GM18499 (cell line): Measurements from ENCODE around the gene TBC1D2.
"Not testable (repeated sequence)": the region's sequence is repeated elsewhere in the genome, so short reads cannot be mapped to it uniquely, and the experiment has no call there.

Experiments
- ATAC-seq: cut with Tn5 transposase; IDR thresholded peaks from one replicate; pipeline ENCODE4 v1.9.1; 2021; ENCODE audit warnings: moderate number of reproducible peaks; ENCODE audit not compliant: insufficient read depth, unreplicated experiment

The TBC1D2 gene, protein sequence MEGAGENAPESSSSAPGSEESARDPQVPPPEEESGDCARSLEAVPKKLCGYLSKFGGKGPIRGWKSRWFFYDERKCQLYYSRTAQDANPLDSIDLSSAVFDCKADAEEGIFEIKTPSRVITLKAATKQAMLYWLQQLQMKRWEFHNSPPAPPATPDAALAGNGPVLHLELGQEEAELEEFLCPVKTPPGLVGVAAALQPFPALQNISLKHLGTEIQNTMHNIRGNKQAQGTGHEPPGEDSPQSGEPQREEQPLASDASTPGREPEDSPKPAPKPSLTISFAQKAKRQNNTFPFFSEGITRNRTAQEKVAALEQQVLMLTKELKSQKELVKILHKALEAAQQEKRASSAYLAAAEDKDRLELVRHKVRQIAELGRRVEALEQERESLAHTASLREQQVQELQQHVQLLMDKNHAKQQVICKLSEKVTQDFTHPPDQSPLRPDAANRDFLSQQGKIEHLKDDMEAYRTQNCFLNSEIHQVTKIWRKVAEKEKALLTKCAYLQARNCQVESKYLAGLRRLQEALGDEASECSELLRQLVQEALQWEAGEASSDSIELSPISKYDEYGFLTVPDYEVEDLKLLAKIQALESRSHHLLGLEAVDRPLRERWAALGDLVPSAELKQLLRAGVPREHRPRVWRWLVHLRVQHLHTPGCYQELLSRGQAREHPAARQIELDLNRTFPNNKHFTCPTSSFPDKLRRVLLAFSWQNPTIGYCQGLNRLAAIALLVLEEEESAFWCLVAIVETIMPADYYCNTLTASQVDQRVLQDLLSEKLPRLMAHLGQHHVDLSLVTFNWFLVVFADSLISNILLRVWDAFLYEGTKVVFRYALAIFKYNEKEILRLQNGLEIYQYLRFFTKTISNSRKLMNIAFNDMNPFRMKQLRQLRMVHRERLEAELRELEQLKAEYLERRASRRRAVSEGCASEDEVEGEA

DNA sequence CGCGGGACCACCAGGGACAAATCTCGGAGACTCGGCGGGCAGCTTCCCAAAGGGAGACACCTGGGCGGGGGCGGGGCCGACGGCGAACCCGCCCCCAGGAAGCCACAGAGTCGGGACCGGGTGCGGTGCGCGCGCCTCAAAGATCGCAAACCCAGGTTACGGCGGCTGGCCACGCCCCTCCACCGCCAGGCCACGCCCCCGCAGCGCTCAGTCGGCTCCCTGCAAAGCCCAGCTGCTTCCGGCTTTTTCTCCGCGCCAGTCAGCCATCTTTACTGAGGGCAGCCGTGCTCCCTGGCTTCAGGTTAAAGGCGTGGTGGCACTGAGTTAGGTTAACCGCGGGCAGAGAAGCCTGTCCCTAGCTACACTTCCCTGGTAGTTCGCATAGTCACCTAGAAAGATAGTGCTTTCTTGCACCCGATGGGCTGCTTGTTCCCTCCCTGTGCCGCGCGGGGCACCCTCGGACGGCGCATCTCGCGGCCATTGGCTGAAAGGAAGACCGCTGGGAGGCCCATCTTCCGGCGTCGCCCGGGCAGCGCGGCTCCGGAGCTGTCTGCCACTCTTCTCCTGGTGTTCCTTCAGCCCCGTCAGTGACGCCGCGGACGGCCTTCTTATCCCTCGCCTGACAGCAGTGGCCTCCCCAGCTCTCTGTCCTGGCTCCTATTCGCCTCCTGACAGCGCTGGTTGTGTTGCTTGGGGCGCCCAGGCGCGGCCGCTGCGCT lies at the start of gene TBC1D2:
TSS of gene TBC1D2 (minus strand) at position 72 of the 719 bp plus-strand sequence. CDS start 108 bp downstream, outside the sequence.
- ATAC-seq = peak; percentile 69

DNA sequence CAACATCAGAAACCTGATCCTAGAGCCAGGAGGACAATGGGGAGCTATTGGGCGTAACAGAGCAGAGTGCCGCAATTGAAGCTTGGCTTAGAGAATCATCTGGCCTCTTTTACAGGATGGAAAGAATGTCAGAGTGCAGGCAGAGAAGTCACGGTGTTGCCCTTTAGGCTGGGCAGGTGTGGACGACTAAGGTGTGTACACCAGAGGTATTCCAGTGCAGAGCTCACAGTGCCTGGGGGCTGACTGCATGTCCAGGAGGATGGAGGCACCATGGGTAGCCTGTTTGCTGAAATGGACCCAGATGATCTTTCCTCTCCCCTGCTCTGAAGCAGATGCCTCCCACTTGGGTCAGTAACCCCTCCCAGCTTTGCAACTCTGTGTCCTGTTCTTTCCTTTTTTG lies 48.9 kb upstream of the TBC1D2 start:
- no peak for ATAC-seq

DNA sequence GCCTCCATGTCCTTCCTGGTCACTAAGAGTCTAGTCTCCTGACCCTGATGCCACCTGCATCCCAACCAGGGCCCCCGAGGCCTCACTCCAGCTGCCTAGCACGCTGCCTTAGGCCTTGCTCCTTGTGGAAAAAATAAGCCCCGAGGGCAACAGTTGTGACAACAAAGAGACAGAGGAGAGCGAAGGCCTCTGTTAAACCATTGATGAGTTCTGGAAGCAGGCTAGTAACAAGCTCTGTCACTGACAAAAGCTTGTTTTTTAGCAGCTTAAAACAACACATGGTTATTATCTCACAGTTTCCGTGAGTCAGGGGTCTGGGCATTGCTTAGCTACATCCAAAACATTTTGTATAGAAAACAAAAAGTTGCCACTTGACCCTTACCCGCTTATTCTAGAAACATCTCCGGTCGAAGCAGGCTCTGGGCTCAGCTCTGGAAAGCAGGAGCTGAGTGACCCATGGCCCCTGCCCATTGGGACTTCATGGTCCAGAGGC lies 48.2 kb upstream of the TBC1D2 start:
- ATAC-seq = no peak

DNA sequence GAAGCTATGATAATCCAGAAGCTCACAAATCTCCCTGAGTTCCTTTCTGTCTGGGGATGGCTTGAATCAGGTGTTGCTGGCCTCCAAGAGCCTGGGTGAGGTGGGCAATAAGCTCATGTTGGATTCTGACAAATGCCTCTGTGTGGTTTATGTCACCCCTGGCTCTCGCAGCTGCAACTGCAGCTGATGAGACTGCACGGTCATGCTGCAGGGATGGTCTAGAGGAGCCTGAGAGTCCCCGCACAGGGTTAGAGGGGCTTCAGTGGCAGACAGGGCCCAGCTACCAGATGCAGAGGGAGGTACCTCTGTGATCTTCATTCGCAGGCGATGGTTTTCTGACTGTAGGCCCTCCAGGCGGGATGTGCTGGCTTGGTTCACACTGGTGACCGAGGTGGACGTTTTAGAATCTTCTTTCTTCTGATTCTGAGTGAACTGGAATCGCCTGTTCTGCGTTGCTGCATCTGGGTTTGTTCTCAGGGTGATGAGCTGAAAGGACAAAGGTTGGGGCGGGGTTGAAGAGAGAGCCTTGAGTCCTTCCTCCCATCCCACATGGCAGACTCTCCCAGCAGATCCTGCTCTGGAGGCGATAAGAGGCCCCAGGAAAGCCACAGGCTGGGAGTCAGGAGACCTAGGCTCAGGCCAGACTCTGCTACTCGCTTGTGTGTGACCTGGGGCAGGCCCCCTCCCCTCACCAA lies 47.6 kb upstream of the TBC1D2 start:
- ATAC-seq = no peak

DNA sequence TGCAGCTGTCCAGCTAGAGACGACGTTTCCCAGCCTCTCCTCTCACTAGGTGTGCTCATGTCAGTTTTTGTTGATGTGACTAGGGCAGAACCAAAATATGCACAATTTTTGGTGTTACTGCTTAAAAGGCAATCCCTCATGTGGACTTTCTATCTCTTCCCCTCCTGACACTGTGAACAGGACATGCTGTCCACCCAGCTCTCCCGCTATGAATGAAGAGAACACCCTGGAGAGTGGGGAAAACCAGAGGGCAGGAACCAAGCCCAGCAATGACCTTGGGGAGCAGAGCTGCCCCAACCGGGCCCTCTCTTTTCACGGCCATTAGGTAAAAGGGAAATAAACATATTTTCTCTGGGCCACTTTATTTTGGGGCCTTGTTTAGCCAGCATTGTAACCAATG lies 46.7 kb upstream of the TBC1D2 start:
- no peak for ATAC-seq

DNA sequence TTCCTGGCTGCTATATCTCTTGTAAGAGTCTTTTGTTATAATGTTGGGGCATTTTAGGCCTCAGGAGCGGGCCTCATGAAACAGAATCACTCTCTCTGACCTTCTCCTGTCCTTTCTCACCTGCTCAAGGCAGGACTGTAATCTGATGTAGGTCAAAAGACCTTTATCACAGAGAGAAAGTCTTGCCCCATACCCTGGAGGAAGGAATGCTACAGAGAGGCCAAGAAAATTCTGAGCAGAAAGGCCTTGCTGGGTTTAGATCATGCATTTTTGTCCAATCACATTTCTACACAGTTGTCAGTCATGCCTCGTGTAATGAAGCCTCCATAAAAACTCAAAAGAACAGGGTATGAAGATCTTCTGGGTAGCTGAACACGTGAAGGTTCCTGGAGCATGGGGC lies 45.2 kb upstream of the TBC1D2 start:
- ATAC-seq = no peak

DNA sequence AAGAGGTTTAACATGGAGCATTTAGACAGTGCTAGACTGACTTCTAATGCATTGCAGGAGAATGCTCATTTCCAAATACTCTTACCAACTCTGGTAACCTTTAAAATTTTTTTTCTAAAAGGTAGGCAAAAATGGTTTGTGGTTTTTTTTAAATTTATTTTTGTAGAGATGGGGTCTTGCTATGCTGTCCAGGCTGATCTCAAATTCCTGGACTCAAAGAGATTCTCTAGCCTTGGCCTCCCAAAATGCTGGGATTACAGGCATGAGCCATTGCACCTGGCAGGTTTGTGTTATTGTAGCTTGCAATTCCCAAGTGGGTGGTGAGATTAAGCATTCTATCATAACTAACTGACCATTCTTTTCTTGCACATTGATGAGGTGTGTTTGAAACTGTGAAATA lies 43.0 kb upstream of the TBC1D2 start:
- no peak for ATAC-seq

DNA sequence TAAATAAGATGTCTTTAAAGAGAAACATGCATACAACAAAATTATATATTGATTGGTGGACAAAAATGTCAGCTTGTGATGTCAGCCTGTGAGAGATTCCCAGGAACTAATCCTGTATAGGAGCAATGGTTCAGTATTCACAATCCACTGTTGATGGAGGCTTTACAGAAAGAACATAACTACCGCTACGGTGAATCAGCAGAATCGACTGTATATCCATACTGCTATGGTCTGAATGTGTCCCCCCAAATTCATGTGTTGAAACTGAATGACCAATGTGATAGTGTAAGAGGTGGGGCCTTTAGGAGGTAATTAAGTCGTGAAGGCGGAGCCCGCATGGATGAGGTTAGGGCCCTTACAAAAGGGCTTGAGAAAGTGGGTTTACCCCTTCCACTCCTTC lies 40.4 kb upstream of the TBC1D2 start:
- ATAC-seq = no peak

DNA sequence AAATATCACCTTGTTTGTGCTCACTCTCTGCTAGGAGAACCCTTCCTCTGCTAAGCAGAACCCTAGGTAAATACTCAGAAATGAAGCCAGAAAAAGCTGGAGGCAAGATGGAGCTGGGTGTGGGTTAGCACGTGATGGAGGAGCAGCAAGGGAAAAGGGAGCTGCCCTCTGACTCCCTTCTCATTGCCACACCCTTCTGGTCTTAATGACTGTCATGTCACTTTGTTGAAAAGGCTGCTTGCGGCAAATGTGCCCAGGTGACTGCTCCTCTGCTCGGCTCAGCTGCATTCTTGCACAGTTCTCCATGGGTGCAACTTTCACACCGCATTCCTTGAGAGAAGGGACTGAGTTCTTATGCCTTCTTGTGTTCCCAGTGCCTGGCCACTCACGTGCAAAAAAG lies 36.4 kb upstream of the TBC1D2 start:
- no peak for ATAC-seq

DNA sequence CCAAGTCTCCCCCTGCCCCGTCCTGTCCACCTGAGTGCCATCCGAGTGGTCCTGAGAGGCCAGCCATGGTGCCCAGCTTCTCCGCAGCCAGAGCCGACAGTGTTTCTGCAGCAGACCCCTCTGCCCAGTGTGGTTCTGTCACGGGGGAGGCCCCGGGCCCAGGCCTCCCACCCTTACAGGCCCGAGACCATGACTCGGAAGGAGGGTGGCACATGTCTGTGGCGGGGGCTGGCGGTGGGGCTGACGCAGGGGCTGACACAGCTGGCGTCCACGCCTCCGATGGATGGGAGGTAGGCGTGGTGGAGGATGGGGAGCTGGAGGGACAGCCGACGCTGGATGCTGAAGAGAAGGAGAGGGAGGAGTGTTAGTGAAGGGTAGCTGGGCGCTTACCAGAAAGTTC lies 35.0 kb upstream of the TBC1D2 start:
- no peak for ATAC-seq

DNA sequence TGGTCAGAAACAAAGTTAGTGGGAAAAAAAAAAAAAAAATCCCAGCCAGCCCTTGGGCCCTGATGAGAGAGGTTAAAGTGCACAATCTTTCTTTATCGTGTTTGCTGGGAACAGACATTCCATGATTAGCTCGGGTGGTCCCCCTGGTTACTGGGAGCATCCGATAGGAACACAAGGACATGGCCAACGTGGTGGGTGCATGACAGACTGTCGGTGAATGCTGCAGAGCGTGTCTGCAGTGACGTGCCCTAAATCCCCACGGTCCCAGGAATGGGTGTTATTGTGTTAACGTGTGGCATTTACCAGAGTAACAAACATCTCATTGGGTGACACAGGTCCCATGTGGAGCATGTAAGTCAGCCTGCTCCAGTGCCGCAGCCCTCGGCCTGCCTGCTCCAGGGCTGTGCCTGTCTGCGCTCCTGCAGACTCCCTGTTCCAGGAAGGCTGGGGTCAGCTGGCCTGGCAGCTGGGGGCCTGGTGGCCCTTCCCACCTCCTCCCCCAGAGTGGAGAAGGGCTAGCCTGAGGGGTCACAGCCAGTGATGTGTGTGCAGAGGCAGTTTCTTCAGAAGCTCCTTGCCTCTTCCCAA lies 34.3 kb upstream of the TBC1D2 start:
- no peak for ATAC-seq

DNA sequence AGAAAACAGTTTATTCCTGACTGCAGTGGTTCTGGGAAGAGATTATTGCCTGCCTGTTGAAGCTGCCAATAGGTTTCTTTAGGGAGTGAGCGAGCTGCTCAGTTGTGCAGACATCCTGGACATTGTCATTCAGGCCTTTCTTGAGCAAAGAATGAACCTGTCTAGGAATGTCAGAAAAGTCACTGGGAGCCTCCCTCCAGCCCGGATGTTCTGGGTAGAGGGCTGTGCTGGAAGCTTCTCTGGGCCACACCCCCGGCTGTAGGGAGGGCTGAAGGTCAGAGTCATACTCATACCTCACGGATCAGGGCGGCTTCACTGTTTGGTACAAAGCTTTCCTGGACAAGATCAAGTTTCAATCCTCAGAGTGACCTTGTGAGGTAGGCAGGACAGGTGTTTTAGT lies 33.4 kb upstream of the TBC1D2 start:
- ATAC-seq = no peak

DNA sequence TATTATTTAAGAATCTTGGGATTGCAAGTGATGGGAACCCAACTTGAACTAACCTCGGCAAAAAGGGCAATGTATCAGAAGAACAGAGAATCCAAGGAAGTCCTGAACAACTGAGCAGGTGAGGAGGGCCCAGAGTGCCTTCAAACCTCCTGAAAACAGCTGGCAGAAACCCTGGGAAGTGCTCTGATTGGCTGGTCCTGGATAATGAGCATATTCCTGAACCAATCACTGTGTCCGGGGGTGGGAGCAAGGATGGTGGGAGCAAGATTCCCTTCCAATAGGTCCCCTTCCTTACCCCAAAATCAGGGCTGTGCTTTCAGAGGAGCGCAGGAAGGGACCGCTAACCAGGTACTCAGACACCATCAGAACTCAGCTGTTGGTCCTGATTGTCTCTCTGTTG lies 31.9 kb upstream of the TBC1D2 start:
- no peak for ATAC-seq

DNA sequence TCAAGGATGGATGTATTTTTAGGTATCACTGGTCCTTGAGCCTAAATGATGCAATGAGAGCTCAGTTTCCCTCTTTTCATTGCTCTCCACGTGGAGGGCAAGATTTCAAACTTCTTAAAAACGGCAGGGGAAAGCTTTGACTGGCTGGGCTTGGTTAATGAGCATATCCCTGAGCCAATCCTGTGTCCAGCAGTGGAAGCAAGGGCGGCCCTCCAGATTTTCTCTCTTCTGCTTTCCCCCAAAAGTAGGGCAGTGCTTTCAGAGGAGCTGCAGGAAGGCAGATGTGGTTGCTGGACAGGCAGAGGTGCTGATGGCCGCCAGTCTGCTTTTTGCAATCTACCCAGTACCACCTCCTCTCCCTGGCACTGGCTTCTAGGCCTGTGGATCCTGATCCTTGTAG lies 30.0 kb upstream of the TBC1D2 start:
- no peak for ATAC-seq

DNA sequence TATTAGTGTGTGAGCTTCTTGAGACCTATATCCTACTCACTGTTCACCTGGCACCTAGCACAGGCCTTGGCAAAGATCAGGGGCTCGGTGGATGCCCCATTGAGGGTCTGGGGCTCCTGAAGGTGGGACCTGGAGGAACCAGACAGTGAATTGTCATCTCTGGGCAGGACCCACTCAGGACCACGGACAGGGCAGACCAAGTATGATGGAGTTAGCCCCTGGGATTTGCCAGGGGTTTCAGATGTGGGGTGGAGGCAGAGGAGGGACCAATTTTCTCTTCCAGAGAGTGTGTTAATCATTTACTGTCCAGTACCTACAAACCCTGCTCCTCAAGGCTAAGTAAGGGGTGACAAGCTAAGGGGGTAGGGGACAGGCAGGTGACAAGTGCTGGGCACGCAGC lies 29.3 kb upstream of the TBC1D2 start:
- ATAC-seq = no peak

DNA sequence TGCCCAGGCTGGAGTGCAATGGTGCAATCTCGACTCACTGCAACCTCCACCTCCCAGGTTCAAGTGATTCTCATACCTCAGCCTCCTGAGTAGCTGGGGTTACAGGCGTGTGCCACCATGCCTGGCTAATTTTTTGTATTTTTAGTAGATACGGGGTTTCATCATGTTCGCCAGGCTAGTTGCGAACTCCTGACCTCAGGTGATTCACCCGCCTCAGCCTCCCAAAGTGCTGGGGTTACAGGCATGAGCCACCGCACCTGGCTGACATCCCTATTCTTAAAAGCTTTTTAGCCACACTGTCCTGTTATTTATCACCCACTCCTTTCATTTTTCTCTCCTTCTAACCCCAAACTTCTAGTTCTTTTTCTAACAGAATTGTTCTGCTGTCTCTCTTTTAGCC lies 27.7 kb upstream of the TBC1D2 start:
- not testable (repeated sequence) for ATAC-seq

DNA sequence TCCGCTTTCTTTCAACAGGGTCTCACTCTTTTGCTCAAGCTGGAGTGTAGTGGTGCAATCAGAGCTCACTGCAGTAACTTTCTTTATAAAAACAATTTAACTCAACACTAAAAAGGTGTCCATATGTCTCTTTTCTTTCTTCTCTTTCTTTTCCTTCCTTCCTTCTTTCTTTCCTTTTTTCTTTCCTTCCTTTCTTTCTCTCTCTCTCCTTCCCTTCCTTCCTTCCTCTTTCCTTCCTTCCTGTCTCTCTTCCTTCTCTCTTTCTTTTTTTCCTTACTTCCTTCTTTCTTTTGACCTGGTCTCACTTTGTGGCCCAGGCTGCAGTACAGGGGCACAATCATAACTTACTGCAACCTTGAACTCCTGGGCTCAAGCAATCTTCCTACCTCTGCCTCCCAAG lies 25.8 kb upstream of the TBC1D2 start:
- ATAC-seq = no peak

DNA sequence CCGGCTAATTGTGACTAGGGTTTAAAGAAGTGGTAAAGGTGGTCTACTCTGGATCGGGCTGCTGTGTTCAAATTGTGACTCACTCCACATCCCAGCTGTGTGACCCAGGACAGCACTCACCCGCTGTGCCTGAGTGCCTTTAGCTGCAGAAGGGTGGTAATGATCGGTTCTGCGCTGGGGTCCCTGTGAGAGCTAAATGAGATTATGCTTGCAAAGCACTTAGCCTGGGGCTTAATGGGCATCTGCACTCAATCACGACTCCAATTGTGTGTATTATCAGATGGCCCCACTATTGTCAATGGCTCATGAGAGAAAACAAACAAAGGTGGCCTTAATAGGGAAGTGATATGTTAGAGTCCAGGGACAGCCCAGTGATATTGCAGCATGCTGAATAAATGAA lies 25.1 kb upstream of the TBC1D2 start:
- ATAC-seq = no peak

DNA sequence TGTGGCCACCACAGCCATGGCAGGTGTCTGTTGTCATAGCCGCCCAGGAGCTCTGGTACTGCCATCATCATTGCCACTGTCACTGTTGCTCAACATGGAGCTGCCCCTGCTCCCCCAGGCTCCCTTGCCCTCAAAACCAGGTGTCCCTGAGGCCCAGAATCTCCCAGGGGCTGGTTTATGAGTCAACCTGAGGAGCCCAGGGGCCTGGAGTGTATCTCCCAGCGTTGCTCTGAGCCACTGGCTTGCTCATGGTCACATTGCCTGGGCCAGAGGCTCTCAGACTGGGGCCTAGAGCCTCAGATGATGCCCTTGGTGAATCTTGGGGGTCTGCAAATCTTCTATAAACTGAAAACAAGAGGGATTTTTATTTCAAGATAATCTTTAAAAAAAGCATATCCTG lies 24.7 kb upstream of the TBC1D2 start:
- no peak for ATAC-seq
